ENCODE data around the gene CRYAA. TPM values are rescaled to one million over a fixed set of nuclear protein-coding genes. Genes with fewer than 3 reads are reported as not detected.

Gene CRYAA
- total and polyA plus RNA-seq, 7 donors = not detected

DNA sequence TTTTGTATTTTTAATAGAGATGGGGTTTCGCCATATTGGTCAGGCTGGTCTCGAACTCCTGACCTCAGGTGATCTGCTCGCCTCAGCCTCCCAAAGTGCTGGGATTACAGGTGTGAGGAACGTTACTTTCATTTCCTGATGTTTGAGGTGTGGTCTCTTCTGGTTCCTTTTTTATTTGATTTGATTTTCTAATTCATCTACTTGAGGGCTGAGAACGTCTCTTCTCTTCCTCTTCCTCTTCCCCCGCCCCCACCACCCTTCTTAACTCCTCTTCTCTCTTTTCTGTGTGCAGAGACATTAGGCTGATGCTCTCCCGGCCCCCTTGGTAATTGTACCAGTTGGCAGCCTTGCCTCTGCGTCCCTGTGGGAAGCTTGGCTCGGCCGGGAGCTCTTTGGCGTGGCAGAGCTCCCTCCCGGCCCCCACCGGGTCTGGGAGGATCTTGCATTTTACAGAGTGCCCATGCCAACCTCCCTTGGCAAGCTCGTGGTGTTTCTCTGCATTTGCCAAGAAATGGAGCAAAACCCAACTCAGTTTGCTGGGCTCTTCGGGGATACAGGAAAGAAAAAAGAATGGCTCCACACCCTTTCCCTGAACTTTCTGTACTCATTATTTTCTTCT is 19.9 kb downstream of the CRYAA start:
- H3K9me3 ChIP-seq = no peaks in the 10 kb centered on the region
- 26 to 34% (median 33%) methylated on average over 15 of the region's 15 CpGs for WGBS, 3 donors
- H3K4me3 ChIP-seq = no peak overlapping the region
- H3K4me1 ChIP-seq = no peaks in the 10 kb centered on the region
- H3K27me3 ChIP-seq (ENCODE audit: insufficient read depth in 3 of 3, low read length in 2 of 3) = peaks cover 0 to 37% (median 6%) of the 10 kb centered on the region in 3 donors
- DNase-seq (peak in 1 of 2 donors; percentile 50), ATAC-seq (no peak)
- intact Hi-C loops (cut with DNase I) = no loop called here
- no peaks in the 10 kb centered on the region for H3K36me3 ChIP-seq (ENCODE audit: insufficient read depth in 1 of 2, low read depth in 1 of 2)
- no peak for TF ChIP-seq CTCF (IDR thresholded peaks at IDR 0.05)
- H3K27ac ChIP-seq = no peak overlapping the region

GRCh38 chr21:43189936-43190335 is 21.1 kb downstream of the CRYAA start:
- DNase-seq = peak in 1 of 2 donors; percentile 12
- intact Hi-C loops (cut with DNase I) = no loop called here
- 78 to 79% (median 78%) methylated on average over 6 of the region's 6 CpGs for WGBS, 3 donors
- Histone ChIP-seq H3K27me3 (ENCODE audit: insufficient read depth in 3 of 3, low read length in 2 of 3) (peaks cover 0 to 48% (median 9%) of the 10 kb centered on the region in 3 donors), H3K36me3 (ENCODE audit: insufficient read depth in 1 of 2, low read depth in 1 of 2) (no peaks in the 10 kb centered on the region), H3K4me3 (no peak overlapping the region), H3K27ac (no peak overlapping the region), H3K4me1 (no peaks in the 10 kb centered on the region), H3K9me3 (no peaks in the 10 kb centered on the region)
- ATAC-seq = no peak
- no peak for TF ChIP-seq CTCF (IDR thresholded peaks at IDR 0.05)

DNA sequence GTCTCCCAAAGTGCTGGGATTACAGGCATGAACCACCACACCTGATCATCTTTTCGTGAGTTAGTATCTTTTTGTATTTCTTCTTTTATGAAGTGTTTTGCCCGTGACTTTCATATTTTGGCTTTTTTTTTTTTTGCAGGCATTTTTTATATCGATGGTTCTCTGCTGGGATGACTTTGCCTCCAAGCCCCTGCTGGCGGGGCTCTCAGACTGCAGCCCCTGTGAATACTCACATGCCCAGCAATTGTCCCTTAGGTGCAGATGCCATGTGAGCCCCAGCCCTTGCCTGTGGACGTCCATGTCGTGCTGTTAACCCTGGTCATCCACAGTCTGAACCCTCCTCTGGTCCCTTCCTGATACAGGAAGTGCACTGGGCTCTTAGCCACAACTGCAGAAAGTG is 21.7 kb downstream of the CRYAA start:
- Histone ChIP-seq H3K27me3 (ENCODE audit: insufficient read depth in 3 of 3, low read length in 2 of 3) (peaks cover 0 to 54% (median 9%) of the 10 kb centered on the region in 3 donors), H3K4me3 (no peak overlapping the region), H3K4me1 (no peaks in the 10 kb centered on the region), H3K36me3 (ENCODE audit: insufficient read depth in 1 of 2, low read depth in 1 of 2) (no peaks in the 10 kb centered on the region), H3K9me3 (no peaks in the 10 kb centered on the region), H3K27ac (no peak overlapping the region)
- 78 to 87% (median 79%) methylated on average over 6 of the region's 6 CpGs for WGBS, 3 donors
- no peak for TF ChIP-seq CTCF (IDR thresholded peaks at IDR 0.05)
- intact Hi-C loops (cut with DNase I) = no loop called here
- ATAC-seq = no peak
- DNase-seq = no peak

- intact Hi-C loops (cut with DNase I) = no loop called here
- Histone ChIP-seq H3K4me1 (no peaks in the 10 kb centered on the region), H3K27ac (no peak overlapping the region), H3K27me3 (ENCODE audit: insufficient read depth in 3 of 3, low read length in 2 of 3) (peaks cover 0 to 58% (median 9%) of the 10 kb centered on the region in 3 donors), H3K9me3 (no peaks in the 10 kb centered on the region), H3K36me3 (ENCODE audit: insufficient read depth in 1 of 2, low read depth in 1 of 2) (no peaks in the 10 kb centered on the region), H3K4me3 (no peak overlapping the region)
- no peak for TF ChIP-seq CTCF (IDR thresholded peaks at IDR 0.05)
- peak in 1 of 2 donors; percentile 30 for DNase-seq
- ATAC-seq = no peak
- 76 to 88% (median 86%) methylated on average over 7 of the region's 7 CpGs for WGBS, 3 donors
Measured at GRCh38 chr21:43190951-43191350, 22.1 kb downstream of the CRYAA start.

GRCh38 chr21:43191521-43191920 is 22.7 kb downstream of the CRYAA start:
- Histone ChIP-seq H3K27me3 (ENCODE audit: insufficient read depth in 3 of 3, low read length in 2 of 3) (peaks cover 0 to 62% (median 9%) of the 10 kb centered on the region in 3 donors), H3K27ac (no peak overlapping the region), H3K9me3 (no peaks in the 10 kb centered on the region), H3K4me1 (no peaks in the 10 kb centered on the region), H3K36me3 (ENCODE audit: insufficient read depth in 1 of 2, low read depth in 1 of 2) (no peaks in the 10 kb centered on the region), H3K4me3 (no peak overlapping the region)
- TF ChIP-seq CTCF (IDR thresholded peaks at IDR 0.05) = no peak
- DNase-seq (peak in 1 of 2 donors; percentile 38), ATAC-seq (no peak)
- intact Hi-C loops (cut with DNase I) = no loop called here
- 62 to 70% (median 67%) methylated on average over 10 of the region's 10 CpGs for WGBS, 3 donors
